HepG2 (cell line): ENCODE data around the gene BTN1A1. TPM values are rescaled to one million over a fixed set of nuclear protein-coding genes. Genes with fewer than 3 reads are reported as not detected.

Source experiments
- BHLHE40 ChIP-seq: IDR thresholded peaks from 2 replicates; pipeline ENCODE4 v1.6.1; 2011; ENCODE audit warnings: low read length, improper control_type of control experiment
- CENPX ChIP-seq: sonication (generic); formaldehyde crosslinking; IDR thresholded peaks from 2 replicates; pipeline ENCODE4 v1.9.0; 2021; ENCODE audit warnings: mild to moderate bottlenecking, missing genetic modification reagents, moderate library complexity
- CSRNP1 ChIP-seq: sonication (generic); formaldehyde crosslinking; IDR thresholded peaks from 2 replicates; pipeline ENCODE4 v1.8.1; 2023; ENCODE audit warnings: mild to moderate bottlenecking, missing genetic modification reagents
- FOXK1 ChIP-seq: sonication (generic); formaldehyde crosslinking; IDR thresholded peaks from 2 replicates; pipeline ENCODE4 v1.4.0; 2020; ENCODE audit warnings: low read depth, missing genetic modification reagents, borderline replicate concordance
- HOMEZ ChIP-seq: IDR thresholded peaks from 2 replicates; pipeline ENCODE4 v1.6.1; 2016; ENCODE audit warnings: low read depth
- HOXA5 ChIP-seq: sonication (generic); formaldehyde crosslinking; IDR thresholded peaks from 2 replicates; pipeline ENCODE4 v1.4.0; 2020; ENCODE audit warnings: missing genetic modification reagents
- IKZF1 ChIP-seq: fragments of 450-650 bp; IDR thresholded peaks from 2 replicates; pipeline ENCODE4 v1.7.1; 2016
- IKZF4 ChIP-seq: sonication (generic); formaldehyde crosslinking; IDR thresholded peaks from 2 replicates; pipeline ENCODE4 v1.5.1; 2020; ENCODE audit warnings: borderline replicate concordance, mild to moderate bottlenecking, low read depth, missing genetic modification reagents; ENCODE audit errors: not compliant biosample characterization
- IRF2 ChIP-seq: IDR thresholded peaks from 2 replicates; pipeline ENCODE4 v1.6.1; 2018; ENCODE audit warnings: missing genetic modification reagents, missing compliant biosample characterization
- KLF11 ChIP-seq: IDR thresholded peaks from 2 replicates; pipeline ENCODE4 v1.6.1; 2016; ENCODE audit warnings: missing compliant biosample characterization
- MEIS2 ChIP-seq: sonication (generic); formaldehyde crosslinking; IDR thresholded peaks from 2 replicates; pipeline ENCODE4 v1.9.0; 2021; ENCODE audit warnings: mild to moderate bottlenecking, missing genetic modification reagents
- MTF2 ChIP-seq: sonication (generic); formaldehyde crosslinking; IDR thresholded peaks from 2 replicates; pipeline ENCODE4 v1.5.0; 2020; ENCODE audit warnings: missing genetic modification reagents, borderline replicate concordance
- NR2F6 ChIP-seq, 2 experiments: IDR thresholded peaks; 2 replicates each; pipeline ENCODE4 v1.6.1; 2016; ENCODE audit warnings: antibody characterized with exemption in 1 of 2, mild to moderate bottlenecking in 1 of 2
- SAFB2 ChIP-seq: sonication (generic); formaldehyde crosslinking; IDR thresholded peaks from 2 replicates; pipeline ENCODE4 v1.5.1; 2020; ENCODE audit warnings: missing genetic modification reagents, low read depth, mild to moderate bottlenecking, borderline replicate concordance
- SOX13 ChIP-seq, 3 experiments: fragments of 450-650 bp in 1 of 3; sonication (generic) in 1 of 3; formaldehyde crosslinking in 1 of 3; IDR thresholded peaks in 2 of 3; conservative IDR thresholded peaks in 1 of 3; 2 replicates each; pipeline versions ENCODE4 v1.5.0 to v1.6.1; 2016 to 2020; ENCODE audit warnings: antibody characterized with exemption in 1 of 3, mild to moderate bottlenecking in 1 of 3, missing compliant biosample characterization in 1 of 3, missing genetic modification reagents in 1 of 3, moderate library complexity in 1 of 3
- ZFY ChIP-seq: sonication (generic); formaldehyde crosslinking; IDR thresholded peaks from 2 replicates; pipeline ENCODE4 v1.4.0; 2020; ENCODE audit warnings: missing genetic modification reagents
- ZNF264 ChIP-seq: sonication (generic); formaldehyde crosslinking; IDR thresholded peaks from 2 replicates; pipeline ENCODE4 v1.4.0; 2020; ENCODE audit warnings: missing genetic modification reagents
- ZNF556 ChIP-seq: sonication (generic); formaldehyde crosslinking; IDR thresholded peaks from 2 replicates; pipeline ENCODE4 v1.4.0; 2020; ENCODE audit warnings: mild to moderate bottlenecking, missing genetic modification reagents, borderline replicate concordance
- ZNF737 ChIP-seq: sonication (generic); formaldehyde crosslinking; IDR thresholded peaks from 2 replicates; pipeline ENCODE4 v1.5.0; 2020; ENCODE audit warnings: missing genetic modification reagents, mild to moderate bottlenecking, borderline replicate concordance
- ZNF749 ChIP-seq: sonication (generic); formaldehyde crosslinking; IDR thresholded peaks from 2 replicates; pipeline ENCODE4 v1.8.0; 2022; ENCODE audit warnings: mild to moderate bottlenecking, missing genetic modification reagents, moderate library complexity, borderline replicate concordance
- polyA plus RNA-seq, 8 experiments: library from polyadenylated mRNA; depleted of rRNA in 3 of 8; stranded (reverse) in 7 of 8; unstranded in 1 of 8; fragments of >200 nt; fragmentation: Illumina TruSeq in 4 of 8; extraction: Trizol in 4 of 8; gene quantifications; 2 replicates each; pipeline versions ENCODE4 v1.2.1 to v1.2.3, GENCODE V29; 2011 to 2016; ENCODE audit warnings: low read depth in 4 of 8, missing spikeins in 1 of 8, mixed read lengths in 1 of 8; ENCODE audit not compliant: insufficient read depth in 1 of 8
- total RNA-seq, 5 experiments: library from RNA; depleted of rRNA; stranded (reverse); fragments of >200 nt; fragmentation: Illumina TruSeq; extraction: Trizol; gene quantifications; 2 replicates each; pipeline ENCODE4 v1.2.3, GENCODE V29; 2016; ENCODE audit warnings: low read depth in 1 of 5
- TF ChIP-seq, protein P1 (sequence below), 2 experiments: sonication (generic) in 1 of 2; formaldehyde crosslinking in 1 of 2; IDR thresholded peaks; 2 replicates each; pipeline versions ENCODE4 v1.4.0 to v1.6.1; 2018 to 2020; ENCODE audit warnings: missing genetic modification reagents in 2 of 2, borderline replicate concordance in 1 of 2, low read depth in 1 of 2, mild to moderate bottlenecking in 1 of 2, missing biosample characterization in 1 of 2
- TF ChIP-seq, protein P2 (sequence below): sonication (generic); formaldehyde crosslinking; IDR thresholded peaks from 2 replicates; pipeline ENCODE4 v1.4.0; 2020; ENCODE audit warnings: missing genetic modification reagents

The BTN1A1 gene
- total and polyA plus RNA-seq, 2 of the 13 experiments (the other 11 are each of a cell fraction or from before 2014, with no cell fraction given): 0.04 TPM; not detected in 1

GRCh38 chr6:26473758-26474438, 26.2 kb upstream of the BTN1A1 start (continued):
- 0 out of 2 replicates have a peak, but pooled peaks have one; percentile 11 for TF ChIP-seq KLF11 (CRISPR knock-in tag)
- TF ChIP-seq, protein P1, sequence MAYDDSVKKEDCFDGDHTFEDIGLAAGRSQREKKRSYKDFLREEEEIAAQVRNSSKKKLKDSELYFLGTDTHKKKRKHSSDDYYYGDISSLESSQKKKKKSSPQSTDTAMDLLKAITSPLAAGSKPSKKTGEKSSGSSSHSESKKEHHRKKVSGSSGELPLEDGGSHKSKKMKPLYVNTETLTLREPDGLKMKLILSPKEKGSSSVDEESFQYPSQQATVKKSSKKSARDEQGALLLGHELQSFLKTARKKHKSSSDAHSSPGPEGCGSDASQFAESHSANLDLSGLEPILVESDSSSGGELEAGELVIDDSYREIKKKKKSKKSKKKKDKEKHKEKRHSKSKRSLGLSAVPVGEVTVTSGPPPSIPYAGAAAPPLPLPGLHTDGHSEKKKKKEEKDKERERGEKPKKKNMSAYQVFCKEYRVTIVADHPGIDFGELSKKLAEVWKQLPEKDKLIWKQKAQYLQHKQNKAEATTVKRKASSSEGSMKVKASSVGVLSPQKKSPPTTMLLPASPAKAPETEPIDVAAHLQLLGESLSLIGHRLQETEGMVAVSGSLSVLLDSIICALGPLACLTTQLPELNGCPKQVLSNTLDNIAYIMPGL (CRISPR knock-in tag; IDR thresholded peaks at IDR 0.05; ENCODE audit: borderline replicate concordance in 1 of 2, low read depth in 1 of 2): peak in 1 of 2 experiments; percentile 29; a peak in 2 of 4 replicates
- TF ChIP-seq NR2F6 (IDR thresholded peaks at IDR 0.05): peak; percentile 31; the same call in 1 of the 2 replicates
- TF ChIP-seq NR2F6 (CRISPR knock-in tag; IDR thresholded peaks at IDR 0.05): peak; percentile 49; the same call in 1 of the 2 replicates
- peak; percentile 62 for TF ChIP-seq IRF2 (CRISPR knock-in tag)
- TF ChIP-seq, protein P2, sequence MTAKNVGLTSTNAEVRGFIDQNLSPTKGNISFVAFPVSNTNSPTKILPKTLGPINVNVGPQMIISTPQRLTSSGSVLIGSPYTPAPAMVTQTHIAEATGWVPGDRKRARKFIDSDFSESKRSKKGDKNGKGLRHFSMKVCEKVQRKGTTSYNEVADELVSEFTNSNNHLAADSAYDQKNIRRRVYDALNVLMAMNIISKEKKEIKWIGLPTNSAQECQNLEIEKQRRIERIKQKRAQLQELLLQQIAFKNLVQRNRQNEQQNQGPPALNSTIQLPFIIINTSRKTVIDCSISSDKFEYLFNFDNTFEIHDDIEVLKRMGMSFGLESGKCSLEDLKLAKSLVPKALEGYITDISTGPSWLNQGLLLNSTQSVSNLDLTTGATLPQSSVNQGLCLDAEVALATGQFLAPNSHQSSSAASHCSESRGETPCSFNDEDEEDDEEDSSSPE (CRISPR knock-in tag): peak; percentile 80
- TF ChIP-seq HOMEZ (CRISPR knock-in tag): peak; percentile 78
- TF ChIP-seq HOXA5 (CRISPR knock-in tag): 0 out of 2 replicates have a peak, but pooled peaks have one; percentile 17
- TF ChIP-seq SOX13 (IDR thresholded peaks at IDR 0.05): 0 out of 2 replicates have a peak, but pooled peaks have one; percentile 32
- TF ChIP-seq SOX13 (CRISPR knock-in tag; conservative IDR thresholded peaks at IDR 0.05 in 1 of 2, IDR thresholded peaks at IDR 0.05 in 1 of 2): peak in 1 of 2 experiments; percentile 30; a peak in 1 of 4 replicates
- no peak for TF ChIP-seq CENPX (CRISPR knock-in tag)
- 0 out of 2 replicates have a peak, but pooled peaks have one; percentile 21 for TF ChIP-seq MEIS2 (CRISPR knock-in tag)
- TF ChIP-seq ZFY (CRISPR knock-in tag): peak; percentile 61
- TF ChIP-seq IKZF1: no peak
- TF ChIP-seq ZNF556 (CRISPR knock-in tag): peak; percentile 84; the same call in 1 of the 2 replicates
- TF ChIP-seq SAFB2 (CRISPR knock-in tag): peak; percentile 64; the same call in 1 of the 2 replicates
- no peak for TF ChIP-seq ZNF737 (CRISPR knock-in tag)
- TF ChIP-seq FOXK1: peak; percentile 34; the same call in 1 of the 2 replicates
- TF ChIP-seq IKZF4: no peak
- TF ChIP-seq ZNF749: peak; percentile 40; the same call in 1 of the 2 replicates
- TF ChIP-seq ZNF264 (CRISPR knock-in tag): 0 out of 2 replicates have a peak, but pooled peaks have one; percentile 68
- 0 out of 2 replicates have a peak, but pooled peaks have one; percentile 13 for TF ChIP-seq CSRNP1 (CRISPR knock-in tag)
- TF ChIP-seq MTF2: no peak
- peak; percentile 69; the same call in 1 of the 2 replicates for TF ChIP-seq BHLHE40
